ENCODE data around the gene MAPKAPK3.

MAPKAPK3 gene

GRCh38 chr3:50570508-50571279, 46.3 kb upstream of the MAPKAPK3 start:
- no peak for TF ChIP-seq NFIC (IDR thresholded peaks at IDR 0.05)
- no peak for TF ChIP-seq CEBPB (IDR thresholded peaks at IDR 0.05)

- no peak for TF ChIP-seq RAD21 (IDR thresholded peaks at IDR 0.05; ENCODE audit: low read depth)
- no peak for TF ChIP-seq EGR1 (IDR thresholded peaks at IDR 0.05)
- TF ChIP-seq CREB1 (IDR thresholded peaks at IDR 0.05; ENCODE audit: low read depth): no peak
- no peak for TF ChIP-seq YY1 (IDR thresholded peaks at IDR 0.05; ENCODE audit: low read depth)
- no peak for TF ChIP-seq FOXM1 (IDR thresholded peaks at IDR 0.05; ENCODE audit: borderline replicate concordance, low read depth)
- no peak for TF ChIP-seq TCF12 (IDR thresholded peaks at IDR 0.05; ENCODE audit: low read depth)
- TF ChIP-seq NFIC (IDR thresholded peaks at IDR 0.05): no peak
- no peak for TF ChIP-seq USF1 (IDR thresholded peaks at IDR 0.05)
- TF ChIP-seq TAF1 (IDR thresholded peaks at IDR 0.05; ENCODE audit: low read depth): no peak
- TF ChIP-seq REST (IDR thresholded peaks at IDR 0.05; ENCODE audit: low read depth): no peak
- TF ChIP-seq EP300 (IDR thresholded peaks at IDR 0.05; ENCODE audit: borderline replicate concordance): no peak
- TF ChIP-seq TEAD4 (IDR thresholded peaks at IDR 0.05): no peak
- TF ChIP-seq, protein P1, sequence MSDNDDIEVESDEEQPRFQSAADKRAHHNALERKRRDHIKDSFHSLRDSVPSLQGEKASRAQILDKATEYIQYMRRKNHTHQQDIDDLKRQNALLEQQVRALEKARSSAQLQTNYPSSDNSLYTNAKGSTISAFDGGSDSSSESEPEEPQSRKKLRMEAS (IDR thresholded peaks at IDR 0.05): no peak
- TF ChIP-seq ZBTB7A (IDR thresholded peaks at IDR 0.05; ENCODE audit: low read depth): no peak
- TF ChIP-seq CEBPB (IDR thresholded peaks at IDR 0.05): no peak
Observed at GRCh38 chr3:50571486-50571885, 45.5 kb upstream of the MAPKAPK3 start.

DNA sequence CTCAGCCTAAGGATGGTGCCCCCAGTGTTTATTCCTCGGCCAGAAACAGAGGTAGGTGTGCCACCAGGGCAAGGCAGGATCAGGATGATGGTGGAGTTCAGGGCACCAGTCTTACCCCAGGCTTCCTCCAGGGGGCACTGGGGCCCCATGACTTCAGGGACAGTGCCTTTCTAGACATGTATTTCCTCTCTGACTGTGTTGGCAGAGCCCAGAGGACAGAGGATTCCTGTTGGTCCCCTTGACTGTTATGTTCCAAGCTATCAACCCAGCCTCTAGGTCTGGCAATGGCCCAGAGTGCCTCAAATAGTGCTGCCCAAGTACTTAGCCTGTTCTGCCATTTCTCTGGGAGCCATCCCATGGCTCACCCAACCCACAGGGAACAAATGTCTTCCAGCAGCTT, 44.8 kb upstream of the MAPKAPK3 start:
- peak; percentile 96 for TF ChIP-seq RAD21 (IDR thresholded peaks at IDR 0.05; ENCODE audit: low read depth)
- no peak for TF ChIP-seq REST (IDR thresholded peaks at IDR 0.05; ENCODE audit: low read depth)
- TF ChIP-seq ZBTB7A (IDR thresholded peaks at IDR 0.05; ENCODE audit: low read depth): no peak

DNA sequence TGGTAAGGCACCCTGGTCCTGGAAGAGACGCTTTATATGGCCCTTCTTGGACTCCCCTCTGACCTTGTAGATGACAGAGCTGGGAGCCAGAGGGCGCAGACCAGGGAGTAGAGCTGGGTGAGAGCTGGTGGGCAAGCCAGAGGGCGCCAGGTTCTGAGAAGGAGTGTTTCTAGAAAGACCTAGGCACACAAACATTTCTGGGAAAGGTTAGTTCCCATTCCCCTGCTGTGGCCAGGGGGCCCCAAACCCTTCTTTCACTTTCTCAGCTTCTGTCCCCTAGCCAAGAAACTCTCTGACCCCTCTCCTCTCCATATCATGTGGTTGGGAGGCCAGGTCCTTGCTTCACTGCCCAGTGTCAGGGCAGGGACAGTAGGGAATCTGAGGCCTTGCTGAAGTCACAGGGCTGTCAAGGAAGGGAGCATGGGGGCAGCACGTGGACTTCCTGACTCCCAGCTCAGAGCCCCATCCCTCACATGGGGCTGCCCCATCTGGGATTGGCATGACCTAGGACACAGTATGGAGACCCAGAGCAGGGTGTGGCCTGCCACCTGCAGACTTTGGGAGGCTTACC, 44.1 kb upstream of the MAPKAPK3 start:
- no peak for TF ChIP-seq NFIC (IDR thresholded peaks at IDR 0.05)

DNA sequence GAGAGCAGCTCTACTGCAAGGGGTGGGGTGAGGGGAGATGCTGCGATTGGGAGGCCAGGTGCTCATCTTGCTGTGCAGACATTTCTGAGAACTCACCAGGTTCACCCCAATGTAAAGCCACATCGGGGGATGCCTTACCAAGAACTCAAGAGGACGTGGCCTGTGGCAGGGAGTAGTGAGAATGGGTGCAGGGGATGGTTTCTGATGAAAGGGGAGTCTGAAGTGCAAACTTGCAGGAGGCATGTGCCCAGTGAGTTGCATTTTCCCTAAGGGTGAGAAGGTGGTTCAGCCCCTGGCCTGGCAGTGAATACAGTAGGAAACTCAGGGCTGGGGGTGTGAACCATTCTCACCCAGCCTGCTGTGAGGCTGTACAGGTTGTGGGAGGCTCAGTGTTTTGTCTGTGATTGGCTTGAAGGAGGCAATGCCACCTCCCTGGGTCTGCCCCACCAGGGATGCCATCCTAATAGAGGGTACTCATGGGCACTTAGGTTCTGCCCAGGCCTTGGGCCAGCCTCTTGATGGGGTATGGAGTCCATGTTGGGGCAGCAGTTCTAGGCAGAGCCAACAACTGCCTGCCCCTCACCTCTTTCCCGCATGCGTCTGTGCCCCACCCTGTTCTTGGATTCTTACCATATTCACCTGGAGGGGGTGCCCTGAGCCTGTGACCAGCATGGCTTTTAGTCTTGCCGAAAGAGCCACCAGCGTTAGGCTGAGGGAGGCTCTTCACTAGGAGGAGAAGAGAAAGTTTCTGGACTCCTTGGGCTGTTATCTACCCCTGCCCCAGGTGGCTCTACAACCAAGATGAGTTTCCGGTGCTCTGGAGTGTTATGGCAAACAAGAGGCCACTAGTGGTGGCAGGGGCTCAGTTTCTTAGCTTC, 43.1 kb upstream of the MAPKAPK3 start:
- TF ChIP-seq TAF1 (IDR thresholded peaks at IDR 0.05; ENCODE audit: low read depth) (no peak), EGR1 (IDR thresholded peaks at IDR 0.05) (no peak), TEAD4 (IDR thresholded peaks at IDR 0.05) (no peak), TCF12 (IDR thresholded peaks at IDR 0.05; ENCODE audit: low read depth) (no peak), NFIC (IDR thresholded peaks at IDR 0.05) (no peak), ZBTB7A (IDR thresholded peaks at IDR 0.05; ENCODE audit: low read depth) (no peak), YY1 (IDR thresholded peaks at IDR 0.05; ENCODE audit: low read depth) (no peak), USF1 (IDR thresholded peaks at IDR 0.05) (no peak), CREB1 (IDR thresholded peaks at IDR 0.05; ENCODE audit: low read depth) (no peak), REST (IDR thresholded peaks at IDR 0.05; ENCODE audit: low read depth) (no peak), EP300 (IDR thresholded peaks at IDR 0.05; ENCODE audit: borderline replicate concordance) (no peak), RAD21 (IDR thresholded peaks at IDR 0.05; ENCODE audit: low read depth) (no peak)
- TF ChIP-seq, protein P1 (IDR thresholded peaks at IDR 0.05): no peak
